Measurements from ENCODE around the gene ZNF277. TPM values are rescaled to one million over a fixed set of nuclear protein-coding genes. Genes with fewer than 3 reads are reported as not detected.

Gene ZNF277
- total and polyA plus RNA-seq, 2 donors (not counting 3 experiments of a cell fraction or from before 2014, with no cell fraction given), result 7.8 to 22.6 TPM

GRCh38 chr7:112327566-112327965, 121.1 kb downstream of the ZNF277 start:
- no peak overlapping the region for H2AFZ ChIP-seq (ENCODE audit: low read depth, low read length)
- intact Hi-C loops (cut with micrococcal nuclease), result no loop called here

GRCh38 chr7:112331492-112331891, 125.0 kb downstream of the ZNF277 start:
- TF ChIP-seq POLR2A (IDR thresholded peaks at IDR 0.05; ENCODE audit: low read depth, low read length) (no peak), MYC (IDR thresholded peaks at IDR 0.05; ENCODE audit: low read depth, low read length) (no peak), FOS (IDR thresholded peaks at IDR 0.05; ENCODE audit: borderline replicate concordance, insufficient read depth, low read length) (no peak), MAX (IDR thresholded peaks at IDR 0.05; ENCODE audit: insufficient read depth, insufficient read length) (no peak), GATA2 (IDR thresholded peaks at IDR 0.05; ENCODE audit: insufficient read depth, insufficient read length, low read depth, low read length) (no peak), POLR2AphosphoS5 (IDR thresholded peaks at IDR 0.05; ENCODE audit: insufficient read depth, low read depth, low read length) (no peak), CTCF (IDR thresholded peaks at IDR 0.05; ENCODE audit: extremely low read depth in 1 of 2, insufficient read depth in 1 of 2, low read depth in 1 of 2, low read length in 2 of 2) (no peak), EZH2 (IDR thresholded peaks at IDR 0.05; ENCODE audit: borderline replicate concordance, low read depth, low read length, severe bottlenecking) (no peak)
- Histone ChIP-seq H3K27ac (ENCODE audit: insufficient read depth, low read depth, low read length) (no peak overlapping the region), H3K9ac (replicated peaks; ENCODE audit: extremely low read depth, insufficient read depth, low read length) (no peak overlapping the region), H4K20me1 (replicated peaks; ENCODE audit: control insufficient read depth, extremely low read depth, insufficient read depth, low read length) (no peaks in the 10 kb centered on the region), H3K4me3 (replicated peaks in 1 of 3; ENCODE audit: insufficient read depth in 1 of 3, low read depth in 1 of 3, low read length in 3 of 3) (no peak overlapping the region), H2AFZ (ENCODE audit: low read depth, low read length) (no peak overlapping the region), H3K4me2 (ENCODE audit: insufficient read depth, low read length) (no peak overlapping the region), H3K27me3 (ENCODE audit: control insufficient read depth in 2 of 2, insufficient read depth in 2 of 2, low read length in 2 of 2) (no peaks in the 10 kb centered on the region), H3K9me1 (replicated peaks; ENCODE audit: control insufficient read depth, extremely low read depth, insufficient read depth, low read length) (no peaks in the 10 kb centered on the region), H3K4me1 (ENCODE audit: control insufficient read depth, extremely low read depth, insufficient read depth, low read length) (no peaks in the 10 kb centered on the region), H3K9me3 (replicated peaks; ENCODE audit: control insufficient read depth, insufficient read depth, low read length) (no peaks in the 10 kb centered on the region), H3K79me2 (ENCODE audit: control insufficient read depth, insufficient read depth, low read length) (no peaks in the 10 kb centered on the region), H3K36me3 (ENCODE audit: control insufficient read depth in 2 of 2, extremely low read depth in 1 of 2, insufficient read depth in 2 of 2, low read length in 2 of 2) (no peaks in the 10 kb centered on the region)
- FAIRE-seq (no peak), DNase-seq (ENCODE audit: low read depth, low spot score) (no peak)
- no TSS peak for BruUV-seq (replicated peaks)
- dilution Hi-C loops (cut with MboI; ENCODE audit: extremely low pct_ligation_motif_present, low sequenced_read_pairs), result no loop called here
- intact Hi-C loops (cut with micrococcal nuclease), result no loop called here
- ChIA-PET CTCF (no interaction called here), POLR2A (no interaction called here)

More at GRCh38 chr7:112327566-112327965, 121.1 kb downstream of the ZNF277 start:
- H3K9me3 ChIP-seq (replicated peaks; ENCODE audit: control insufficient read depth, insufficient read depth, low read length), result no peaks in the 10 kb centered on the region
- no peak overlapping the region for H3K9ac ChIP-seq (replicated peaks; ENCODE audit: extremely low read depth, insufficient read depth, low read length)
- H4K20me1 ChIP-seq (replicated peaks; ENCODE audit: control insufficient read depth, extremely low read depth, insufficient read depth, low read length), result no peaks in the 10 kb centered on the region
- no peak overlapping the region for H3K27ac ChIP-seq (ENCODE audit: insufficient read depth, low read depth, low read length)
- no peak overlapping the region for H3K4me3 ChIP-seq (replicated peaks in 1 of 3; ENCODE audit: insufficient read depth in 1 of 3, low read depth in 1 of 3, low read length in 3 of 3)
- no TSS peak for BruUV-seq (replicated peaks)
- ChIA-PET POLR2A (no interaction called here), CTCF (no interaction called here)
- FAIRE-seq (no peak), DNase-seq (ENCODE audit: low read depth, low spot score) (no peak)
- H3K36me3 ChIP-seq (ENCODE audit: control insufficient read depth in 2 of 2, extremely low read depth in 1 of 2, insufficient read depth in 2 of 2, low read length in 2 of 2), result no peaks in the 10 kb centered on the region
- H3K9me1 ChIP-seq (replicated peaks; ENCODE audit: control insufficient read depth, extremely low read depth, insufficient read depth, low read length), result no peaks in the 10 kb centered on the region
- H3K27me3 ChIP-seq (ENCODE audit: control insufficient read depth in 2 of 2, insufficient read depth in 2 of 2, low read length in 2 of 2), result no peaks in the 10 kb centered on the region
- no peak for TF ChIP-seq EZH2 (IDR thresholded peaks at IDR 0.05; ENCODE audit: borderline replicate concordance, low read depth, low read length, severe bottlenecking)
- no peak for TF ChIP-seq MAX (IDR thresholded peaks at IDR 0.05; ENCODE audit: insufficient read depth, insufficient read length)
- TF ChIP-seq JUN (IDR thresholded peaks at IDR 0.05; ENCODE audit: borderline replicate concordance, insufficient read depth, insufficient read length, low read depth), result no peak
- TF ChIP-seq POLR2A (IDR thresholded peaks at IDR 0.05; ENCODE audit: low read depth, low read length), result no peak
- no peak for TF ChIP-seq GATA2 (IDR thresholded peaks at IDR 0.05; ENCODE audit: insufficient read depth, insufficient read length, low read depth, low read length)
- TF ChIP-seq MYC (IDR thresholded peaks at IDR 0.05; ENCODE audit: low read depth, low read length), result no peak
- no peak overlapping the region for H3K4me2 ChIP-seq (ENCODE audit: insufficient read depth, low read length)
- dilution Hi-C loops (cut with MboI; ENCODE audit: extremely low pct_ligation_motif_present, low sequenced_read_pairs), result no loop called here
- H3K4me1 ChIP-seq (ENCODE audit: control insufficient read depth, extremely low read depth, insufficient read depth, low read length), result no peaks in the 10 kb centered on the region
- H3K79me2 ChIP-seq (ENCODE audit: control insufficient read depth, insufficient read depth, low read length), result no peaks in the 10 kb centered on the region

Measured in endothelial cell of umbilical vein (primary cell).